Hepatocyte (in vitro differentiated cells): ENCODE results near the gene H6PD. TPM values are rescaled to one million over a fixed set of nuclear protein-coding genes. Genes with fewer than 3 reads are reported as not detected.
A peak's percentile ranks its signal among the peaks of the same experiment; 100 is the strongest.

Experiments used
- DNase-seq: peaks from one replicate; pipeline ENCODE4 v3.0.0-alpha.2; 2016; ENCODE audit warnings: low spot score
- H2AFZ ChIP-seq: fragments of 200-600 bp; sonication (generic); 2 replicates; pipeline ENCODE4 v1.6.0; 2016; ENCODE audit warnings: antibody characterized with exemption, mild to moderate bottlenecking
- H3K27ac ChIP-seq: fragments of 200-600 bp; sonication (generic); 2 replicates; pipeline ENCODE4 v1.5.1; 2016; ENCODE audit warnings: mild to moderate bottlenecking
- H3K27me3 ChIP-seq: fragments of 200-600 bp; sonication (generic); 2 replicates; pipeline ENCODE4 v1.6.1; 2016
- H3K36me3 ChIP-seq: fragments of 200-600 bp; sonication (generic); replicated peaks from 2 replicates; pipeline ENCODE4 v1.5.1; 2016; ENCODE audit warnings: low read depth; ENCODE audit not compliant: insufficient read depth
- H3K4me1 ChIP-seq: fragments of 200-600 bp; sonication (generic); 2 replicates; pipeline ENCODE4 v1.5.1; 2016; ENCODE audit warnings: mild to moderate bottlenecking, moderate library complexity; ENCODE audit not compliant: insufficient read depth
- H3K4me2 ChIP-seq: fragments of 200-600 bp; sonication (generic); 2 replicates; pipeline ENCODE4 v1.6.0; 2016
- H3K4me3 ChIP-seq: fragments of 200-600 bp; sonication (generic); 2 replicates; pipeline ENCODE4 v1.5.1; 2016; ENCODE audit warnings: mild to moderate bottlenecking
- H3K79me2 ChIP-seq: fragments of 200-600 bp; sonication (generic); 2 replicates; pipeline ENCODE4 v1.6.0; 2017; ENCODE audit warnings: mild to moderate bottlenecking
- H3K9me2 ChIP-seq: fragments of 200-600 bp; sonication (generic); replicated peaks from 2 replicates; pipeline ENCODE4 v1.6.0; 2017; ENCODE audit warnings: mild to moderate bottlenecking; ENCODE audit not compliant: insufficient read depth
- H3K9me3 ChIP-seq: fragments of 200-600 bp; sonication (generic); 2 replicates; pipeline ENCODE4 v1.5.1; 2016; ENCODE audit warnings: low read depth, mild to moderate bottlenecking
- H4K20me1 ChIP-seq: fragments of 200-600 bp; sonication (generic); 2 replicates; pipeline ENCODE4 v1.6.0; 2016; ENCODE audit warnings: mild to moderate bottlenecking; ENCODE audit not compliant: insufficient read depth, poor library complexity, severe bottlenecking
- EZH2 ChIP-seq: fragments of 200-600 bp; sonication (generic); IDR thresholded peaks from 2 replicates; pipeline ENCODE4 v1.6.1; 2016; ENCODE audit warnings: antibody characterized with exemption, mild to moderate bottlenecking, borderline replicate concordance
- EZH2phosphoT487 ChIP-seq: fragments of 200-600 bp; sonication (generic); IDR thresholded peaks from one replicate; pipeline ENCODE4 v1.6.1; 2018; ENCODE audit warnings: antibody characterized with exemption, mild to moderate bottlenecking, low read depth, moderate library complexity; ENCODE audit not compliant: unreplicated experiment, severe bottlenecking
- WGBS: methylation state at CpG from one replicate; pipeline ENCODE4 v1.1.6; 2016; ENCODE audit warnings: low lambda C conversion rate; ENCODE audit errors: missing lambda C conversion rate; 5-methylcytosine and 5-hydroxymethylcytosine counted together
- polyA plus RNA-seq: library from polyadenylated mRNA; unstranded; fragments of >200 nt; fragmentation: Nextera tagmentation; extraction: Ambion mirVana; gene quantifications from 2 replicates; pipeline ENCODE4 v1.2.1, GENCODE V29; 2016
- total RNA-seq: library from RNA; depleted of rRNA; stranded (reverse); fragments of >200 nt; gene quantifications from 2 replicates; pipeline ENCODE4 v1.2.3, GENCODE V29; 2014
- TF ChIP-seq, protein P1 (sequence below): fragments of 200-600 bp; sonication (generic); IDR thresholded peaks from 2 replicates; pipeline ENCODE4 v1.5.1; 2016; ENCODE audit warnings: antibody characterized with exemption, mild to moderate bottlenecking; ENCODE audit not compliant: poor library complexity

Gene H6PD
- total and polyA plus RNA-seq, 2 experiments from 2014 or later: 26.3 to 54.8 TPM

DNA sequence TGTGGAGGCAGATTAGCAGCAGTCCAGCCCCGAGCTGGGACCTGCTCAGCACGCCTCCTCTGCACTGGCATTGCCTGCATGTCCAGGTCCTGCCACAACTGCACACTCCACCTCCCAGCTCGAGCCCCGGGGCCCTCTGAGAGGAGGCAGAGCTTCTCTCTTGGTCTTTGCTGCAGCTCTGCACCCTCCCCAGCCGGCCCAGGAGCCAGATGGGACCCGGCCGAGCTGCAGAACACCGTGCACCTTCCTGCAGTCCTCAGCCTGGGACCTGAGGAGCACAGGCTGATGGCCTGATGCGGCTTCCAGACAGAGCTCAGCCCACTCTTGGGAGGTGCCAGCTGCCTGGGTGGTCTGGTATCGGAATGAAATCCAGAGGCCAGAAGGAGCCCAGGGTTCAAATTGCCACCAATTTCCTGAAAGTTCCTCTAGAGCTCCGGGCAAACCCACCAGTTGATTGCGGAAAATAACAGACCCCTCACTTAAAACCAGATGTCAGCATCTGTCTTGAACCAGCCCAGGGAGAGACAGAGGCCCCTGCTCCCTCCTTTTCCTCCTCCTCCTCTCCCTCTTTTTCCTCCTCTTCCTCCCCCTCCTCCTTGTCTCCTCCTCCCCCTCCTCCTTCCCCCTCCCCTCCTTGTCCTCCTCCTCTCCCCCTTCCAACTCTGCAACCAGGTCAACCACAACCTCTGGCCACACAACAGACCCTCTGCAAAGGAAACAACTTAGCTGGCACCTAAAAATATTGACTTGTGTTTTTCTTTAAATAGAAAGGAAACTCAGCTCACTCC is 47.5 kb downstream of the H6PD start:
- no peak overlapping the region for H2AFZ ChIP-seq
- no peaks in the 10 kb centered on the region for H3K36me3 ChIP-seq
- H3K27ac ChIP-seq: peak overlapping the region; percentile 50
- 41% methylated on average over 11 of the region's 12 CpGs for WGBS
- H3K4me3 ChIP-seq: no peak overlapping the region
- no peaks in the 10 kb centered on the region for H3K9me3 ChIP-seq
- no peaks in the 10 kb centered on the region for H4K20me1 ChIP-seq
- TF ChIP-seq EZH2phosphoT487: no peak
- TF ChIP-seq EZH2: no peak
- TF ChIP-seq, protein P1, sequence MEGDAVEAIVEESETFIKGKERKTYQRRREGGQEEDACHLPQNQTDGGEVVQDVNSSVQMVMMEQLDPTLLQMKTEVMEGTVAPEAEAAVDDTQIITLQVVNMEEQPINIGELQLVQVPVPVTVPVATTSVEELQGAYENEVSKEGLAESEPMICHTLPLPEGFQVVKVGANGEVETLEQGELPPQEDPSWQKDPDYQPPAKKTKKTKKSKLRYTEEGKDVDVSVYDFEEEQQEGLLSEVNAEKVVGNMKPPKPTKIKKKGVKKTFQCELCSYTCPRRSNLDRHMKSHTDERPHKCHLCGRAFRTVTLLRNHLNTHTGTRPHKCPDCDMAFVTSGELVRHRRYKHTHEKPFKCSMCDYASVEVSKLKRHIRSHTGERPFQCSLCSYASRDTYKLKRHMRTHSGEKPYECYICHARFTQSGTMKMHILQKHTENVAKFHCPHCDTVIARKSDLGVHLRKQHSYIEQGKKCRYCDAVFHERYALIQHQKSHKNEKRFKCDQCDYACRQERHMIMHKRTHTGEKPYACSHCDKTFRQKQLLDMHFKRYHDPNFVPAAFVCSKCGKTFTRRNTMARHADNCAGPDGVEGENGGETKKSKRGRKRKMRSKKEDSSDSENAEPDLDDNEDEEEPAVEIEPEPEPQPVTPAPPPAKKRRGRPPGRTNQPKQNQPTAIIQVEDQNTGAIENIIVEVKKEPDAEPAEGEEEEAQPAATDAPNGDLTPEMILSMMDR: no peak
- peaks cover 34% of the 10 kb centered on the region for H3K4me1 ChIP-seq
- DNase-seq: peak; percentile 49
- H3K4me2 ChIP-seq: peak overlapping the region; percentile 25
- H3K9me2 ChIP-seq: no peaks in the 10 kb centered on the region
- no peaks in the 10 kb centered on the region for H3K79me2 ChIP-seq
- H3K27me3 ChIP-seq: no peaks in the 10 kb centered on the region

- no peaks in the 10 kb centered on the region for H4K20me1 ChIP-seq
- H2AFZ ChIP-seq: no peak overlapping the region
- peak overlapping the region; percentile 43 for H3K27ac ChIP-seq
- H3K27me3 ChIP-seq: no peaks in the 10 kb centered on the region
- H3K9me2 ChIP-seq: no peaks in the 10 kb centered on the region
- H3K36me3 ChIP-seq: no peaks in the 10 kb centered on the region
- no peaks in the 10 kb centered on the region for H3K79me2 ChIP-seq
- TF ChIP-seq, protein P1: no peak
- no peak for TF ChIP-seq EZH2
- TF ChIP-seq EZH2phosphoT487: no peak
- WGBS: 63% methylated on average over 4 of the region's 4 CpGs
- H3K4me3 ChIP-seq: no peak overlapping the region
- H3K4me1 ChIP-seq: peaks cover 34% of the 10 kb centered on the region
- no peak for DNase-seq
- no peak overlapping the region for H3K4me2 ChIP-seq
- H3K9me3 ChIP-seq: no peaks in the 10 kb centered on the region
These were observed 48.1 kb downstream of the H6PD start for GRCh38 chr1:9282696-9282955.

GRCh38 chr1:9284061-9284460 is 49.5 kb downstream of the H6PD start:
- Histone ChIP-seq H2AFZ (no peak overlapping the region), H3K4me2 (no peak overlapping the region), H3K9me3 (no peaks in the 10 kb centered on the region), H3K4me1 (peaks cover 27% of the 10 kb centered on the region), H3K27ac (no peak overlapping the region), H3K36me3 (no peaks in the 10 kb centered on the region), H3K9me2 (no peaks in the 10 kb centered on the region), H3K4me3 (no peak overlapping the region), H3K27me3 (no peaks in the 10 kb centered on the region), H3K79me2 (no peaks in the 10 kb centered on the region), H4K20me1 (no peaks in the 10 kb centered on the region)
- WGBS: 94% methylated on average over 2 of the region's 2 CpGs
- TF ChIP-seq EZH2phosphoT487 (no peak), EZH2 (no peak)
- TF ChIP-seq, protein P1: no peak
- DNase-seq: no peak

GRCh38 chr1:9286556-9286955 is 52.0 kb downstream of the H6PD start:
- no peaks in the 10 kb centered on the region for H3K79me2 ChIP-seq
- TF ChIP-seq EZH2phosphoT487: no peak
- TF ChIP-seq, protein P1: no peak
- TF ChIP-seq EZH2: no peak
- 85% methylated on average over 6 of the region's 6 CpGs for WGBS

More at GRCh38 chr1:9286556-9286955, 52.0 kb downstream of the H6PD start:
- Histone ChIP-seq H3K9me2 (no peaks in the 10 kb centered on the region), H3K36me3 (no peaks in the 10 kb centered on the region), H2AFZ (no peak overlapping the region), H3K4me2 (no peak overlapping the region), H3K9me3 (no peaks in the 10 kb centered on the region), H3K27ac (no peak overlapping the region), H3K27me3 (no peaks in the 10 kb centered on the region), H4K20me1 (no peaks in the 10 kb centered on the region), H3K4me1 (peaks cover 7% of the 10 kb centered on the region), H3K4me3 (no peak overlapping the region)
- DNase-seq: no peak
